ENCODE data around the gene FRAS1.

Gene FRAS1

GRCh38 chr4:78068481-78068880 lies 11.4 kb downstream of the FRAS1 start:
- CTCF ChIA-PET, result interaction anchor here (1.3 kb wide), 1 partner anchor 9 kb away, joined by 3 read pairs; no protein-coding TSS in a partner anchor
- POLR2A ChIA-PET, result interaction anchor here (1.0 kb wide), 1 partner anchor 9 kb away, joined by 4 read pairs; no protein-coding TSS in a partner anchor
- no peak for TF ChIP-seq PKNOX1 (IDR thresholded peaks at IDR 0.05)
- no peak for TF ChIP-seq ELF4 (IDR thresholded peaks at IDR 0.05)
- TF ChIP-seq SP1 (IDR thresholded peaks at IDR 0.05), result no peak
- TF ChIP-seq SUZ12 (IDR thresholded peaks at IDR 0.05), result no peak
- TF ChIP-seq L3MBTL2 (conservative IDR thresholded peaks at IDR 0.05), result no peak
- no peak for TF ChIP-seq BHLHE40 (IDR thresholded peaks at IDR 0.05; ENCODE audit: borderline replicate concordance)
- no peak for TF ChIP-seq ZNF384 (IDR thresholded peaks at IDR 0.05)
- TF ChIP-seq TARDBP (IDR thresholded peaks at IDR 0.05), result no peak
- no peak for TF ChIP-seq FOXM1 (IDR thresholded peaks at IDR 0.05; ENCODE audit: borderline replicate concordance)
- no peak for TF ChIP-seq FOXA1 (IDR thresholded peaks at IDR 0.05)
- TF ChIP-seq NFRKB (IDR thresholded peaks at IDR 0.05), result no peak
- TF ChIP-seq HDGF (IDR thresholded peaks at IDR 0.05; ENCODE audit: borderline replicate concordance), result no peak
- TF ChIP-seq FOXK2 (IDR thresholded peaks at IDR 0.05), result no peak
- TF ChIP-seq CTBP1 (IDR thresholded peaks at IDR 0.05; ENCODE audit: borderline replicate concordance), result no peak
- TF ChIP-seq ARNT (IDR thresholded peaks at IDR 0.05), result no peak
- no peak for TF ChIP-seq LEF1 (IDR thresholded peaks at IDR 0.05; ENCODE audit: borderline replicate concordance)
- DNase-seq (ENCODE audit: extremely low spot score), result no peak

GRCh38 chr4:78069319-78069718 lies 12.2 kb downstream of the FRAS1 start:
- DNase-seq (ENCODE audit: extremely low spot score), result no peak
- ChIA-PET POLR2A (no interaction called here), CTCF (interaction anchor here (1.3 kb wide), 1 partner anchor 10 kb away, joined by 3 read pairs; no protein-coding TSS in a partner anchor)
- no peak for TF ChIP-seq L3MBTL2 (conservative IDR thresholded peaks at IDR 0.05)
- no peak for TF ChIP-seq TARDBP (IDR thresholded peaks at IDR 0.05)
- TF ChIP-seq ELF4 (IDR thresholded peaks at IDR 0.05), result no peak
- no peak for TF ChIP-seq FOXA1 (IDR thresholded peaks at IDR 0.05)
- TF ChIP-seq SUZ12 (IDR thresholded peaks at IDR 0.05), result no peak
- no peak for TF ChIP-seq BHLHE40 (IDR thresholded peaks at IDR 0.05; ENCODE audit: borderline replicate concordance)
- TF ChIP-seq NFRKB (IDR thresholded peaks at IDR 0.05), result no peak
- TF ChIP-seq LEF1 (IDR thresholded peaks at IDR 0.05; ENCODE audit: borderline replicate concordance), result no peak
- TF ChIP-seq ARNT (IDR thresholded peaks at IDR 0.05), result no peak
- TF ChIP-seq CTBP1 (IDR thresholded peaks at IDR 0.05; ENCODE audit: borderline replicate concordance), result no peak
- TF ChIP-seq ZNF384 (IDR thresholded peaks at IDR 0.05), result no peak
- no peak for TF ChIP-seq HDGF (IDR thresholded peaks at IDR 0.05; ENCODE audit: borderline replicate concordance)
- no peak for TF ChIP-seq FOXM1 (IDR thresholded peaks at IDR 0.05; ENCODE audit: borderline replicate concordance)
- TF ChIP-seq PKNOX1 (IDR thresholded peaks at IDR 0.05), result no peak
- TF ChIP-seq FOXK2 (IDR thresholded peaks at IDR 0.05), result no peak

GRCh38 chr4:78069859-78070258 lies 12.7 kb downstream of the FRAS1 start:
- POLR2A ChIA-PET, result no interaction called here
- TF ChIP-seq LEF1 (IDR thresholded peaks at IDR 0.05; ENCODE audit: borderline replicate concordance) (no peak), HDGF (IDR thresholded peaks at IDR 0.05; ENCODE audit: borderline replicate concordance) (no peak)
- no peak for DNase-seq (ENCODE audit: extremely low spot score)
- CTCF ChIA-PET, result no interaction called here

- ChIA-PET CTCF (interaction anchor here (1.9 kb wide), 1 partner anchor 11 kb away, joined by 7 read pairs; no protein-coding TSS in a partner anchor), POLR2A (no interaction called here)
- DNase-seq (ENCODE audit: extremely low spot score), result no peak
- TF ChIP-seq L3MBTL2 (conservative IDR thresholded peaks at IDR 0.05) (no peak), ZNF384 (IDR thresholded peaks at IDR 0.05) (no peak), SUZ12 (IDR thresholded peaks at IDR 0.05) (no peak), BHLHE40 (IDR thresholded peaks at IDR 0.05; ENCODE audit: borderline replicate concordance) (no peak), FOXK2 (IDR thresholded peaks at IDR 0.05) (no peak), CTBP1 (IDR thresholded peaks at IDR 0.05; ENCODE audit: borderline replicate concordance) (no peak), PKNOX1 (IDR thresholded peaks at IDR 0.05) (no peak), TARDBP (IDR thresholded peaks at IDR 0.05) (no peak), FOXA1 (IDR thresholded peaks at IDR 0.05) (no peak), SP1 (IDR thresholded peaks at IDR 0.05) (no peak), HDGF (IDR thresholded peaks at IDR 0.05; ENCODE audit: borderline replicate concordance) (no peak)
These were observed 13.7 kb downstream of the FRAS1 start for GRCh38 chr4:78070731-78071282.

- TF ChIP-seq HDGF (IDR thresholded peaks at IDR 0.05; ENCODE audit: borderline replicate concordance) (no peak), LEF1 (IDR thresholded peaks at IDR 0.05; ENCODE audit: borderline replicate concordance) (no peak), PKNOX1 (IDR thresholded peaks at IDR 0.05) (no peak), ARNT (IDR thresholded peaks at IDR 0.05) (no peak), BHLHE40 (IDR thresholded peaks at IDR 0.05; ENCODE audit: borderline replicate concordance) (no peak), L3MBTL2 (conservative IDR thresholded peaks at IDR 0.05) (no peak), FOXA1 (IDR thresholded peaks at IDR 0.05) (no peak), ELF4 (IDR thresholded peaks at IDR 0.05) (no peak), NFRKB (IDR thresholded peaks at IDR 0.05) (no peak), CTBP1 (IDR thresholded peaks at IDR 0.05; ENCODE audit: borderline replicate concordance) (no peak), TARDBP (IDR thresholded peaks at IDR 0.05) (no peak)
- no peak for DNase-seq (ENCODE audit: extremely low spot score)
- POLR2A ChIA-PET, result interaction anchor here (1.1 kb wide), 1 partner anchor 18 kb away, joined by 8 read pairs; the partner anchor contains the start of gene FRAS1
- CTCF ChIA-PET, result interaction anchor here (1.4 kb wide), 1 partner anchor 15 kb away, joined by 5 read pairs; no protein-coding TSS in a partner anchor
These were observed 17.6 kb downstream of the FRAS1 start for GRCh38 chr4:78074759-78075158.

Measured in HEK293T (cell line).